DMS53 treated with DMSO at 0.1 percent for 48 hours (cell line): Measurements from ENCODE around the gene TAB3.

Source experiments
- DNase-seq: peaks from one replicate; lab custom pipeline; 2025; ENCODE audit not compliant: unreplicated experiment; lab: John Stamatoyannopoulos, UW

The TAB3 gene, protein sequence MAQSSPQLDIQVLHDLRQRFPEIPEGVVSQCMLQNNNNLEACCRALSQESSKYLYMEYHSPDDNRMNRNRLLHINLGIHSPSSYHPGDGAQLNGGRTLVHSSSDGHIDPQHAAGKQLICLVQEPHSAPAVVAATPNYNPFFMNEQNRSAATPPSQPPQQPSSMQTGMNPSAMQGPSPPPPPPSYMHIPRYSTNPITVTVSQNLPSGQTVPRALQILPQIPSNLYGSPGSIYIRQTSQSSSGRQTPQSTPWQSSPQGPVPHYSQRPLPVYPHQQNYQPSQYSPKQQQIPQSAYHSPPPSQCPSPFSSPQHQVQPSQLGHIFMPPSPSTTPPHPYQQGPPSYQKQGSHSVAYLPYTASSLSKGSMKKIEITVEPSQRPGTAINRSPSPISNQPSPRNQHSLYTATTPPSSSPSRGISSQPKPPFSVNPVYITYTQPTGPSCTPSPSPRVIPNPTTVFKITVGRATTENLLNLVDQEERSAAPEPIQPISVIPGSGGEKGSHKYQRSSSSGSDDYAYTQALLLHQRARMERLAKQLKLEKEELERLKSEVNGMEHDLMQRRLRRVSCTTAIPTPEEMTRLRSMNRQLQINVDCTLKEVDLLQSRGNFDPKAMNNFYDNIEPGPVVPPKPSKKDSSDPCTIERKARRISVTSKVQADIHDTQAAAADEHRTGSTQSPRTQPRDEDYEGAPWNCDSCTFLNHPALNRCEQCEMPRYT

DNA sequence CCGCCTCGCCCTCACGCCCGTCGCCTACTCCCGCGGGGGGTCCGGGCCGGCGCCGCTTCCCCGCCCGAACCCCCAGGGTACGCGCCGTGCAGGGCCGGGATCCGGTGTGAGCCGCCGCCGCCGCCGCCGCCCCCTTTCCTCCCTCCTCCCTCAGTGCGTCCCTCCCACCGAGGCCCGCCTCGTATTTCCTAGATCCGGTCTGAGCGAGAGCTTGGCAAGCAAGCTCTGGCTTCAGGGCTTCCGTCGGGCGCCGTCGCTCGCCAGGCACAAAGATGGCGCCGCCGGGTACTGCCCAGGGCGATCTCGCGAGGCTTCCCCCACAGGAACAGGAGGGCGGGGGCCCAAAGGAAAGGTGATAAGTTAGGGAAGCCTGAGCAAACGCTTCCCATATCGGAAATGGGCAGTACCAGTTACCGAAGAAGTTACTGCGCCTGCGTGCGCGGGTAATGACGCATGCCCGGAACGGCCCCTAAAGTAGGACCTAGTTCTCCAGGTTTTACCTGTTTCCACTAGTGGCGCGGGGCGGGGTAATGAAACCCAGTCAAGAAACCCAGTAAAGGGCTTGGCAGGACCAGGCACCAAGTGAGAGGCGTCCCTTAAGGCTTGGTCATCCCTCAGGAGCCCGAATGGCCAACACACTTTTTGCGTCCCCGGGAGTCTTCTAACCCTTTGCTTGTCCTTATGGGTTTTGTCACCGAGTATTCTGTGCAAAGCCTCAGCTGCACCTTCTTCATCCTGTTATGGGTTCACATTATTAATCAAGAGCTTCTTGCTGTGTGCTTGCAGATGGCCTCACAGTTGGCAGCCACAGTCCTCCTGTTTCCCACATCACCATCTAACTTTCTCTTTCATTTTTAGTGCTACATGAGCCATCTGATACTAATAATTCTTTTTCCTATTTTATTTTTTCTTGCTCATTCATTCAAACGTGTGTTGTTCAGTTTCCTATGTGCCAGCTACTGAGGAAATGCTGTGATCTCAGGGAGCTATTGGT lies at the start of gene TAB3:
Gene TAB3 (minus strand): TSS at position 108 of the 994 bp plus-strand sequence. CDS start 29,666 bp downstream, outside the sequence.
- DNase-seq, result peak; percentile 96

- no peak for DNase-seq
Measured at GRCh38 chrX:30938295-30938694, 49.2 kb upstream of the TAB3 start.

DNA sequence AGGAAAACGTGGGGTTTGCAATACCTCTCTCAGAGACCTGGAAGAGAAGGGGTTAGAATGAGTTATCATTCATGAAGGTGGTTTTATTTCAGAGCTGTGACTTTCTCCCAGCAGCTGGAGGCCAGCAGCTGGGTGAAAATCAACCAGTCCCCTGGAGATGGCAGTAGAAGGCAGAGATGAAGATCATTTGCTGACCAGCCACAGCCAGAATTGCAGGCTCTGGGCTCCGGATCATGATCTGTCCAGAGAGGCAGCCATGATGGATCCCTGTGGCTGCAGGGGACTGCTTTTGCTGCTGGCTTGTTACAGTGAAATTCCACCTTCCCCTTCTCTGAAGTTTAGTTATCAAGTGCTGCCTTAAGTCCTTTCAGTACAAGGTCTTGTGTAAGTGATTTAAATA lies 46.9 kb upstream of the TAB3 start:
- DNase-seq, result peak; percentile 30

DNA sequence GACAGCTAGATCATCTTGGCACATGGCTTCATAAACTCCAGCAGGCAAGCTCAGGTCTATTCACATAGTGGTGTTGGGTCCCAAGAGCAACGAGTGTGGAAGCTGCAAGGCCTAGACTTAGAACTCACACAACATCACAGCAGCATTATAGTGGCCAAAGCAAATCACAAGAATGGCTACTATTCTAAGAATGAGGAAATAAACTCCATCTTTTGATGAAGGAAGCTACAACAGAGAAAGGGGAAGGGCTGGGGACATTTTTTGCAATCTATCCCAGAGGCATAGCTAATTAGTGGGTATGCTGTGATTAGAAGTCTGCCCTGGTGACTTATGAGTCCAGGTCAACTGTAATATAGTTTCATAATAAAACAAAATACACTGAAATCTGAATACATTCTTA lies 42.9 kb upstream of the TAB3 start:
- no peak for DNase-seq

DNA sequence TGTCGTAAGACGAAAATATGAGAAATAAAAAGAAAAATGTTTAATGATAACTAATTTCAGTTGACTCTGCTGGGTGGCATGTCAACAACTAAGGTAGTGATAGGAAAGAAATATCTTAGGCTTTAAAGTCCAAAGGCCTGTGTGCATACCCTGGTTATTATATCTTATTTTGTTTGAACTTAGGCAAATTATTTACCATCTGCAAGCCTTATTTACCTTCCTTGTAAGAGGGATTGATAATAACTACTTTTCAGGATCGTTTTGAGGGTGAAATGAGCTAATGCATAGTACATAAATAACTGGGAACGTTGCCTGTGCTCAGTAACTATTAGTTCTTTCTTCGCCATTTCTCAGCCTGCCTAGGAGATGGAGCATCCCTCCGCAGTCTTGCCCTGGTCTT lies 41.6 kb upstream of the TAB3 start:
- DNase-seq, result no peak

DNA sequence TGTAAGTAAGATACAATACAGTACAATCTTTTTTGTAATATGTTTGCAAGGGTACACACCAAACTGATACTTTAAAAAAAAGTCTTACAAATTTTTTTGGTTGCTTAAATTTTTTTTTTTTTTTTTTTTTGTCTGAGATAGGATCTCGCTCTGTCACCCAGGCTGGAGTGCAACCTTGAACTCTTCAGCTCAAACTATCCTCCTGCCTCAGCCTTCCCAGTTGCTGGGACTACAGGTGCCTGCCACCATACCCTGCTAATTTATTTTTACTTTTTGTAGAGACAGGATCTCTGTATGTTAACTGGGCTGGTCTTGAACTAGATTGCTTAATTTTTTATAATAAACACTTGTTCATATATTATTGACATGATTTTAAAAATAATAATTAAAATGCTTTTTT lies 41.1 kb upstream of the TAB3 start:
- no peak for DNase-seq

GRCh38 chrX:30920271-30920670 lies 31.2 kb upstream of the TAB3 start:
- DNase-seq, result no peak

DNA sequence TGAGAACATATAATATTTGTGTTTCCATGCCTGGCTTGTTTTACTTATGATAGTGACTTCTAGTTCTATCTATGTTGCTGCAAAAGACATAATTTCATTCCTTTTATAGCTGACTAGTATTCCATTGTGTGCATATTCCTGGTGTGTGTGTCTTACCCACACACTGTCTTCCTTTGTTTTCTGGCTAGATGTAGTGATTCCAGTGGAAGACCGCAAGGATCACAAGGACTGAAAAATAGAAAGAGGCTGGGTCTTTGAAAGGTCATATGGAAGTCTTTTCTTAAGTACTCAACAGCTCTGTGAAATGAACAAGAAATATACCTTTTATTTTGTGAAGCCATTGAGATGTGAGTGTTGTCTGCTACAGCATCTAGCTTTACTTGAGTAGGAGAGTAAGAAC lies 29.4 kb upstream of the TAB3 start:
- no peak for DNase-seq

- DNase-seq, result no peak
Measured at GRCh38 chrX:30913492-30913891, 24.4 kb upstream of the TAB3 start.

DNA sequence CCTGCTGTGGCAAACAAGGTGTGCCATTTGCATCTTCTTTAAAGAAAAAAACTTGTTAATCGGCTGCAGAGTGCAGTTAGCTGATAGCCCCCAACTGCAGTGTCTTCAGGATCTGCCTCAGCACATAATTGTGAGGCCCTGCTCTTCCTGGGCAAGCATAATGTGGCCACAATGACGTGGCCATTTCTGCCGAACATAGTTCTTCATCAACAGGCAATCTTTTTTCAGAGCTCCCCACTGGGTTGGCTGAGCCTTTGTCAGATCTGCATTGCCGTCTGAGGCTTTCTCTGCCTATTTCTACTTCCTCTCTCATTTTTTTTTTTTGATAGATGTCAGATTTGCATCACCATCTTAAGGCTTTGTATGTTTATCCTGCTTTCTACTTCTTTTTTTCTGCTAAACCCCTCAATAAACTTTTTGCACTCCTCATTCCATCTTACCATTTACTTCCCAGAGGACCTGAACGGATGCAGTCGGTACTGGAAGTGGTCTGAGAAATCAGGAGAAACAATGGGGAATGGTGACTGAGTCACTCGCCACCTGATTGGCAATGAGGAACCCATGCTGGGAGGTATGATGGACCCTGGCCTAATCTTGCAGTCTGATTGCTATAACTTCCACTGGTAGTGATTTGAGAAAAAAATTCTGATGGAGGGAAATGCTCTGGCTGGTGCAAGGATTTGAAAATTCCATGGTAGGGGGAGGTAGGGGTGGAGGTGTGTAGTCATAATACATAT lies 21.2 kb upstream of the TAB3 start:
- DNase-seq, result no peak

- DNase-seq, result no peak
Measured at GRCh38 chrX:30906726-30907125, 17.7 kb upstream of the TAB3 start.

DNA sequence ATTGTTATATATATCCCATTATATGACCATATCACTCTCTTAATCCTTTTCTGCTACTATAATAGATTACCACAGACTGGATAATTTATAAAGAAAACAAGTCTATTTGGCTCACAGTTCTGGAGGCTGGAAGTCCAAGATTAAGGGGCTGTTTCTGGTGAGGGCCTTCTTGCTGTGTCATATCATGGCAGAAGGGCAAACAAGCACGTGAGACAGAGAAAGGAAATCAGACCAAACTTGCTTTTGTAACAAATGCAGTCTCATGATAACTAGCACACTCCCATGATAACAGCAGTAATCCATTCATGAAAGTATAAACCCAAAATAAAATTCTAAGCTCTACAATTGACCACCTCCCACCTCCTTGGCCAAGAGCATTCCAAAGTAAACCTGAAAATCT lies 16.3 kb upstream of the TAB3 start:
- DNase-seq, result no peak

GRCh38 chrX:30904632-30905031 lies 15.6 kb upstream of the TAB3 start:
- DNase-seq, result no peak

GRCh38 chrX:30904186-30904585 lies 15.1 kb upstream of the TAB3 start:
- DNase-seq, result no peak

GRCh38 chrX:30900227-30900626 lies 11.2 kb upstream of the TAB3 start:
- DNase-seq, result no peak

DNA sequence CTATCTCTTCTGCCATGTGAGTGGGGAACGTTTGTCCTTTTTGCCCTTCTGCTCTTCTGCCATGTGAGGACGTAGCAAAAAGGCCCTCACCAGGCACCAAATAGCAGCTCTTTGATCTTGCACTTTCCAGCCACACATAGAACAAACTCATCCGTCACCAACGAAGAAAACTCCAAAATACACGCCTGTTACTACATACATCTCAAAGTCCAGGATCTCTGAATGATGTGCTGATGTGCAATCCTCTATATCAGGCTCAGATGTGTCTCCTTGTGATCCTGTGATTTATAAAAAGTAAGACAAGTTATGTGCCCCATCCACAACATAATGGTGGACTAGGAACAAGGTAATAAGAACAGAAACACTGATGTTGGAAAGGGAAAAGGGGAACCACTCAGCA lies 9.8 kb upstream of the TAB3 start:
- DNase-seq, result no peak

GRCh38 chrX:30895370-30895769 lies 6.3 kb upstream of the TAB3 start:
- no peak for DNase-seq

- no peak for DNase-seq
Measured at GRCh38 chrX:30893206-30893605, 4.2 kb upstream of the TAB3 start.

GRCh38 chrX:30892591-30892990 lies 3.5 kb upstream of the TAB3 start:
- DNase-seq, result peak; percentile 43

- DNase-seq, result no peak
Measured at GRCh38 chrX:30888526-30889146, 418 bp downstream of the TAB3 start.
